NT2/D1 (cell line): ENCODE data around the gene CCDC177.

Experiments used
- DNase-seq: peaks from one replicate; pipeline ENCODE4 v3.0.0-alpha.2; 2011; ENCODE audit warnings: low read depth, low spot score
- H3K27me3 ChIP-seq: 2 replicates; pipeline ENCODE4 v1.6.0; 2011; ENCODE audit warnings: mild to moderate bottlenecking; ENCODE audit not compliant: insufficient read length, insufficient read depth
- H3K36me3 ChIP-seq: 2 replicates; pipeline ENCODE4 v1.6.1; 2011; ENCODE audit warnings: mild to moderate bottlenecking, low read length, mixed read lengths; ENCODE audit not compliant: insufficient read depth, insufficient read length
- H3K4me1 ChIP-seq: 2 replicates; pipeline ENCODE4 v1.5.1; 2011; ENCODE audit not compliant: insufficient read depth, insufficient read length
- H3K4me3 ChIP-seq: 2 replicates; pipeline ENCODE4 v1.5.1; 2011; ENCODE audit warnings: low read depth; ENCODE audit not compliant: insufficient read length
- H3K9ac ChIP-seq: 2 replicates; pipeline ENCODE4 v1.6.0; 2011; ENCODE audit warnings: low read depth; ENCODE audit not compliant: insufficient read length
- H3K9me3 ChIP-seq: 2 replicates; pipeline ENCODE4 v1.5.1; 2011; ENCODE audit warnings: mild to moderate bottlenecking, low read length; ENCODE audit not compliant: insufficient read depth
- SUZ12 ChIP-seq: IDR thresholded peaks from 2 replicates; pipeline ENCODE4 v1.6.1; 2011; ENCODE audit not compliant: insufficient read length, insufficient read depth; ENCODE audit errors: extremely low read depth
- YY1 ChIP-seq: IDR thresholded peaks from 2 replicates; pipeline ENCODE4 v1.6.1; 2011; ENCODE audit not compliant: insufficient read length, insufficient read depth
- ZNF274 ChIP-seq: IDR thresholded peaks from 2 replicates; pipeline ENCODE4 v1.6.1; 2011; ENCODE audit warnings: mild to moderate bottlenecking, low read depth, low read length

Gene CCDC177

GRCh38 chr14:69573205-69573830, 1.4 kb downstream of the CCDC177 start:
- no peaks in the 10 kb centered on the region for H3K36me3 ChIP-seq
- peaks cover 9% of the 10 kb centered on the region for H3K4me1 ChIP-seq
- TF ChIP-seq SUZ12 (no peak), YY1 (no peak), ZNF274 (no peak)
- peak overlapping the region; percentile 43 for H3K4me3 ChIP-seq
- H3K9me3 ChIP-seq: no peaks in the 10 kb centered on the region; the same call in 1 of the 2 replicates
- H3K27me3 ChIP-seq: peaks cover 34% of the 10 kb centered on the region
- no peak for DNase-seq
- peak overlapping the region; percentile 32 for H3K9ac ChIP-seq

DNA sequence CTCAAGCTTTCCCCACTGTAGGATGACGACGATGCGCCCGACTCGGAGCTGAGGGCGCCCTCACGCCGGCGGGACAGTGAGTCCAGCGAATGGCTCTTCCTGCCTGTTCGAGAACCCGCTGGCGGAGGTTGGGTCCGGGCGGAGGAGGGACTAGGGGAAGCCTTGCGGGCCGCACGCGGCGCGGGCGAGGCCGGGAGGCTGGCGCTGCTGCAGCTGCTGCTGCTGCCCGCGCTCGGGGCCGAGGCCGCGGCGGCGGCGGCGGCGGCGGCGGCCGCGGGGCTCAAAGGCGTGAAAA, 1.9 kb downstream of the CCDC177 start:
- no peak for DNase-seq
- Histone ChIP-seq H3K27me3 (peaks cover 36% of the 10 kb centered on the region), H3K36me3 (no peaks in the 10 kb centered on the region), H3K4me1 (peaks cover 9% of the 10 kb centered on the region), H3K9me3 (no peaks in the 10 kb centered on the region; the same call in 1 of the 2 replicates), H3K9ac (no peak overlapping the region), H3K4me3 (no peak overlapping the region)
- TF ChIP-seq SUZ12 (no peak), YY1 (no peak), ZNF274 (no peak)

DNA sequence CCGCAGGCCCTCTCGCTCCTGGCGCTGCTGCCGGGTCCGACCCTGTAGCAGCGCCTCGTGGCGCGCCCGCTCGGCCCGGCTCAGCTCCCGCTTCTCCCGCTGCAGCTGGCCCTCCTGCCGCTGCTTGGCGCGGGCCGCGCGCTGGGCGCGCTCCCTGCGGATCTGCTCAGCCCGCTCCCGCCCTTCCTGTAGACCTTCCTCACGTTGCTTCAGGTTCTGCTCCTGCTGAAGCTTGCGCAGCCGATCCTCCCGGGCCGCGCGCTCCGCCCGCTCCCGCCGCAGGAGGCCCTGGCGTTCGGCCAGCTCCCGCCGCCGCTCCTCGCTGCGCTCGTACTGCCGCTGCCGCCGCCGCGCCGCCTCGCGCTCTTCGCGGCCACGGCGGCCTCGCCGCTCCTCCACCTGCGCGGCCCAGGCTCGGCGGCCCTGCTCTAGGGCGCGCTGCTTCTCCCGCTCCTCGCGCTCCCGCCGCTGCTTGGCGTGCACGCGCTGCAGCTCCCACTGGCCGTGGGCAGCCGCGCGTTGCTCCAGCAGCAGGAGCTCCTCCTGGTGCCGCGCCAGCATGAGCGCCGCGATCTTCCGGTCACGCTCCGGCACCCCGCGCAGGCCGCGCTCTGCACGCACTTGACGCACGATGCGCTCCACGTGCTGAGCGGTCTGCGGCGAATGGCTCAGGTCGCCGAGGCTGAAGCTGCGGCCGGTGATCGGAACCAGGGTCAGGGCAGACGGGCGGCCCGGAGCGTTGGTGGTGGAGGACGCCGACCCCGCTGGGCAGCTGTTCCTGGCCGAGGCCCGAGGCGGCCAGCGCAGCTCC, 2.4 kb downstream of the CCDC177 start:
- H3K4me3 ChIP-seq: peak overlapping the region; percentile 15
- no peak for DNase-seq

GRCh38 chr14:69571449-69572029, 3.1 kb downstream of the CCDC177 start:
- Histone ChIP-seq H3K36me3 (no peaks in the 10 kb centered on the region), H3K27me3 (peaks cover 40% of the 10 kb centered on the region), H3K4me3 (peak overlapping the region; percentile 15), H3K4me1 (peaks cover 9% of the 10 kb centered on the region), H3K9ac (no peak overlapping the region), H3K9me3 (no peaks in the 10 kb centered on the region; the same call in 1 of the 2 replicates)
- DNase-seq: no peak
- TF ChIP-seq YY1 (no peak), ZNF274 (no peak), SUZ12 (no peak)

More for the DNA sequence above, 2.4 kb downstream of the CCDC177 start:
- Histone ChIP-seq H3K4me1 (peaks cover 9% of the 10 kb centered on the region), H3K27me3 (peaks cover 40% of the 10 kb centered on the region), H3K9me3 (no peaks in the 10 kb centered on the region; the same call in 1 of the 2 replicates), H3K9ac (peak overlapping the region; percentile 32), H3K36me3 (no peaks in the 10 kb centered on the region)
- TF ChIP-seq YY1 (no peak), ZNF274 (no peak), SUZ12 (no peak)

DNA sequence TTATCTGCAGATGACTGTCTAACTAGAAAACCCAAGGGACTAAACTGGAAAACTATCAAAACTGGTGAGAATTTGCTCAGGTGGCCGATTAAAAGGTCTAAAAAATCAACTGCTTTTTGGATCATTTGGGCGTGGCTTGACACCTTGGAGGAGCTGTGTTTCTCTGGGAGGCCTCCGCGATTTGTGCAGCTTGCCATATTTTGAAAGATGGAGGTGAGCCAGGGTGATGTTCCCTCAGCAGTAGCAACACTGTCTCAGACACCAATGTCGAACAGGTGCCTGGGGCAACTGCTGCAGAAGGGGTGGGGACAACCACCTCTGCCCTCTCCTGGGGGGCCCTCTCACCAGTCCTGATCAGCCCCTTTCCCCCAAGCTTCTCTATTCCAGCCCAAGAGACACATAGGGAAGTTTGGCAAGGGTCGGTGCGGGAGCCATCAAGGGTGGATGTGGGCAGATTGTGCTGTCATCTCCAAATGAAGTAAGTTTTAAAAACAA, 3.8 kb downstream of the CCDC177 start:
- no peak for DNase-seq
- TF ChIP-seq YY1: no peak
- no peak for TF ChIP-seq SUZ12
- no peak for TF ChIP-seq ZNF274
- Histone ChIP-seq H3K27me3 (peaks cover 42% of the 10 kb centered on the region), H3K9me3 (no peaks in the 10 kb centered on the region; the same call in 1 of the 2 replicates), H3K4me1 (peaks cover 9% of the 10 kb centered on the region), H3K36me3 (no peaks in the 10 kb centered on the region), H3K4me3 (no peak overlapping the region), H3K9ac (no peak overlapping the region)

DNA sequence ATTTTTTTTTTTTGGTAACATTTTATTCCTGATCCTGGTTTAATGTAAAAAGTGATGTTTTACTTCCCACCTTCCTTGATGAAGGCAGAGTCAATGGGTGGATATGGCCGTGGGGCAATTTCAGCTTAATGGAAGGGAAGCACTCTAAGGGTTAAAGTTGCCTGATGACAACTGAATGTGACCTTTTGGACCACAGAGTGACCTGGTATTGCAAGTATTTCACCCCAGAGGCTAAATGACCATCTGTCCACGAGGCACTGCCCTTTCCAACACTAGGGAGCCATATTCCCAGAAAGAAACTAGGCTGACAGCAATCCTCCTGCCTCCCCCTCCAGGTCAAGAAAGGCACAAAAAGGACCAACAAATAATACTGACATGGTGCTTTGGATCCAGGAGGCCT, 4.8 kb downstream of the CCDC177 start:
- H3K27me3 ChIP-seq: peaks cover 45% of the 10 kb centered on the region
- TF ChIP-seq SUZ12: no peak
- TF ChIP-seq YY1: no peak
- no peak for TF ChIP-seq ZNF274

GRCh38 chr14:69567563-69567962, 7.1 kb downstream of the CCDC177 start:
- Histone ChIP-seq H3K9ac (no peak overlapping the region), H3K36me3 (no peaks in the 10 kb centered on the region), H3K9me3 (no peaks in the 10 kb centered on the region; the same call in 1 of the 2 replicates), H3K27me3 (peaks cover 39% of the 10 kb centered on the region), H3K4me3 (no peak overlapping the region), H3K4me1 (peaks cover 2% of the 10 kb centered on the region)
- TF ChIP-seq YY1: no peak
- no peak for TF ChIP-seq ZNF274
- TF ChIP-seq SUZ12: no peak
- DNase-seq: no peak

More for the DNA sequence above, 4.8 kb downstream of the CCDC177 start:
- H3K36me3 ChIP-seq: no peaks in the 10 kb centered on the region
- no peak for DNase-seq
- H3K4me1 ChIP-seq: peaks cover 9% of the 10 kb centered on the region
- no peak overlapping the region for H3K9ac ChIP-seq
- no peak overlapping the region for H3K4me3 ChIP-seq
- H3K9me3 ChIP-seq: no peaks in the 10 kb centered on the region; the same call in 1 of the 2 replicates
